Gastroesophageal sphincter (tissue), 4 donors: Measurements from ENCODE around the gene PHF1. TPM values are rescaled to one million over a fixed set of nuclear protein-coding genes. Genes with fewer than 3 reads are reported as not detected.

Source experiments
- ATAC-seq: fragments of 150-250 bp; one replicate; pipeline ENCODE4 v1.9.1; 2016; ENCODE audit warnings: mild to moderate bottlenecking, moderate library complexity
- H3K27ac ChIP-seq, 4 donors: fragments of 200-600 bp; sonication (generic) in 3 of 4; 1 replicate in 3 of 4; 2 replicates in 1 of 4; pipeline ENCODE4 v1.5.1; 2016 to 2019
- H3K27me3 ChIP-seq: fragments of 200-600 bp; sonication (generic); one replicate; pipeline ENCODE4 v1.5.1; 2019
- H3K36me3 ChIP-seq, 2 donors: fragments of 200-600 bp; sonication (generic); one replicate each; pipeline ENCODE4 v1.5.1; 2019; ENCODE audit warnings: control low read depth in 1 of 2
- H3K4me1 ChIP-seq, 3 donors: fragments of 200-600 bp; sonication (generic); 1 replicate in 2 of 3; 2 replicates in 1 of 3; pipeline ENCODE4 v1.5.1; 2016 to 2019; ENCODE audit warnings: control low read depth in 2 of 3
- H3K4me3 ChIP-seq, 2 donors: fragments of 200-600 bp; sonication (generic); one replicate each; pipeline ENCODE4 v1.5.1; 2019; ENCODE audit warnings: mild to moderate bottlenecking in 1 of 2, moderate library complexity in 1 of 2
- H3K9me3 ChIP-seq, 3 donors: fragments of 200-600 bp; sonication (generic); one replicate each; pipeline ENCODE4 v1.5.1; 2017 to 2019; ENCODE audit warnings: control low read depth in 2 of 3
- EP300 ChIP-seq: sonication (generic); formaldehyde crosslinking; IDR thresholded peaks from one replicate; pipeline ENCODE4 v1.6.1; 2017; ENCODE audit warnings: antibody characterized with exemption, mild to moderate bottlenecking
- POLR2A ChIP-seq, 2 donors: fragments of 450-650 bp; IDR thresholded peaks; one replicate each; pipeline ENCODE4 v1.6.1; 2017; ENCODE audit warnings: antibody characterized with exemption in 2 of 2, mild to moderate bottlenecking in 2 of 2, moderate library complexity in 1 of 2
- POLR2AphosphoS5 ChIP-seq: sonication (generic); formaldehyde crosslinking; IDR thresholded peaks from one replicate; pipeline ENCODE4 v1.6.1; 2017; ENCODE audit warnings: antibody characterized with exemption
- WGBS, 2 donors: methylation state at CpG; one replicate each; pipeline ENCODE4 v1.1.5; 2018; ENCODE audit warnings: low coverage in 1 of 2; 5-methylcytosine and 5-hydroxymethylcytosine counted together
- total RNA-seq, 4 donors: library from RNA; depleted of rRNA; stranded (reverse); fragments of >200 nt; gene quantifications; one replicate each; pipeline ENCODE4 v1.1.0, GENCODE V29; 2016
- TF ChIP-seq, protein P1 (sequence below), 4 experiments: fragments of 200-600 bp in 2 of 4; fragments of 450-650 bp in 2 of 4; sonication (generic) in 1 of 4; IDR thresholded peaks; one replicate each; pipeline ENCODE4 v1.5.1; 2017 to 2019; ENCODE audit warnings: antibody characterized with exemption in 4 of 4, mild to moderate bottlenecking in 2 of 4, moderate library complexity in 2 of 4

The PHF1 gene
- total RNA-seq, 4 donors from 2014 or later, result 73.0 to 91.0 (median 86.1) TPM

DNA sequence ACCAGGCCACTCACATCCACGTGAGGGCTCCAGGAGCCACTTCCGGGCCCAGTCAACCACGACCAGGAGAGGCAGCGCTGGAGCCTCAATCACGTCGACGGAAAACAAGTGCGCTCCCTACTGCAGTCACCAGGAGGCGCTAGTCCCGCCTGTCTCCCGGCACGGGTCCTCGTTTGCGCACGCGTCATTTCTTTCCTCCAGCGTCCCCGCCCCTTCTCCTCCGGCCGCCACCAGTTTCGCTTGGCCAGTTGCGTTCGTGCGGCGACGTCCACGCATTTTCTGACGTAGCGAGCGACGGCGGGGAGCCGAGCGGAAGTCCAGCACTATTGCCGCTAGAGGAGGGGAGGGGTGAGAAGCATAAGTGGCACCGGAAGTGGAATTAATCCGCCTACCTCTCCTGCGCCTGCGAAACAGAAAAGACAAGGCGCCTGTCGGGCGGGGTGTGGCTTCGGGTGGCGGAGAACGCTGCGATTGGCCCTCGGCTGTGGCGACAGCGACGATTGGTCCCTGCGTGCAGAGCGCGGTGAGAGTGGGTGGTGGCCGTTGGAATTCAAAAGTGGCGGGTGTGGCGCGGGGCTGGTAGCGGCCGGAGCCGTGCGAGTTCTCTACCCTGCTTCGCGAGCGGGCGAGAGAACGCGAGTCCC, 19.4 kb upstream of the PHF1 start, which contains the start of gene KIFC1:
KIFC1 (plus strand) TSS at position 546 of the 644 bp plus-strand sequence. CDS start 163 bp downstream, outside the sequence.
- peak; percentile 97 for ATAC-seq
- H3K4me3 ChIP-seq, result peak within 1 kb of the TSS; percentile 28 to 58
- 0% methylated on average over 1 to 21 of the region's 67 CpGs for WGBS, 2 donors

GRCh38 chr6:33391922-33392594, 18.8 kb upstream of the PHF1 start:
- H3K4me3 ChIP-seq, result peak overlapping the region; percentile 28 to 58
- TF ChIP-seq POLR2AphosphoS5 (no peak), POLR2A (IDR thresholded peaks at IDR 0.05) (no peak)
- TF ChIP-seq, protein P1, sequence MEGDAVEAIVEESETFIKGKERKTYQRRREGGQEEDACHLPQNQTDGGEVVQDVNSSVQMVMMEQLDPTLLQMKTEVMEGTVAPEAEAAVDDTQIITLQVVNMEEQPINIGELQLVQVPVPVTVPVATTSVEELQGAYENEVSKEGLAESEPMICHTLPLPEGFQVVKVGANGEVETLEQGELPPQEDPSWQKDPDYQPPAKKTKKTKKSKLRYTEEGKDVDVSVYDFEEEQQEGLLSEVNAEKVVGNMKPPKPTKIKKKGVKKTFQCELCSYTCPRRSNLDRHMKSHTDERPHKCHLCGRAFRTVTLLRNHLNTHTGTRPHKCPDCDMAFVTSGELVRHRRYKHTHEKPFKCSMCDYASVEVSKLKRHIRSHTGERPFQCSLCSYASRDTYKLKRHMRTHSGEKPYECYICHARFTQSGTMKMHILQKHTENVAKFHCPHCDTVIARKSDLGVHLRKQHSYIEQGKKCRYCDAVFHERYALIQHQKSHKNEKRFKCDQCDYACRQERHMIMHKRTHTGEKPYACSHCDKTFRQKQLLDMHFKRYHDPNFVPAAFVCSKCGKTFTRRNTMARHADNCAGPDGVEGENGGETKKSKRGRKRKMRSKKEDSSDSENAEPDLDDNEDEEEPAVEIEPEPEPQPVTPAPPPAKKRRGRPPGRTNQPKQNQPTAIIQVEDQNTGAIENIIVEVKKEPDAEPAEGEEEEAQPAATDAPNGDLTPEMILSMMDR (IDR thresholded peaks at IDR 0.05), result no peak
- peak overlapping the region in 3 of 4 donors; percentile 92 to 93 (median 93) for H3K27ac ChIP-seq
- H3K36me3 ChIP-seq, result no peaks in the 10 kb centered on the region
- peaks cover 3 to 15% (median 10%) of the 10 kb centered on the region in 3 donors for H3K4me1 ChIP-seq
- H3K27me3 ChIP-seq, result no peaks in the 10 kb centered on the region
- no peaks in the 10 kb centered on the region for H3K9me3 ChIP-seq
- WGBS, 2 donors, result 0 to 1% methylated on average over 9 of the region's 31 CpGs
- ATAC-seq, result no peak

More for the DNA sequence above, 19.4 kb upstream of the PHF1 start, which contains the start of gene KIFC1:
- Histone ChIP-seq H3K9me3 (no peaks in the 10 kb centered on the region), H3K27me3 (no peaks in the 10 kb centered on the region), H3K4me1 (peaks cover 3 to 15% (median 10%) of the 10 kb centered on the region in 3 donors), H3K27ac (peak within 1 kb of the TSS; percentile 80 to 93 (median 92)), H3K36me3 (no peaks in the 10 kb centered on the region)
- TF ChIP-seq, protein P1 (IDR thresholded peaks at IDR 0.05), result peak; percentile 78 to 98 (median 97)
- no peak for TF ChIP-seq EP300
- TF ChIP-seq POLR2AphosphoS5, result peak; percentile 83
- TF ChIP-seq POLR2A (IDR thresholded peaks at IDR 0.05), result no peak

GRCh38 chr6:33392595-33392948, 18.2 kb upstream of the PHF1 start:
- no peak for ATAC-seq

GRCh38 chr6:33392979-33393378, 17.8 kb upstream of the PHF1 start:
- H3K4me3 ChIP-seq, result no peak overlapping the region
- H3K9me3 ChIP-seq, result no peaks in the 10 kb centered on the region
- WGBS, 2 donors, result 55 to 61% methylated on average over 3 of the region's 3 CpGs
- H3K27me3 ChIP-seq, result no peaks in the 10 kb centered on the region
- H3K27ac ChIP-seq, result no peak overlapping the region
- H3K4me1 ChIP-seq, result peaks cover 3 to 15% (median 10%) of the 10 kb centered on the region in 3 donors
- TF ChIP-seq POLR2AphosphoS5, result no peak
- TF ChIP-seq, protein P1 (IDR thresholded peaks at IDR 0.05), result no peak
- TF ChIP-seq POLR2A (IDR thresholded peaks at IDR 0.05), result no peak
- no peak for TF ChIP-seq EP300
- no peaks in the 10 kb centered on the region for H3K36me3 ChIP-seq
- ATAC-seq, result no peak

More at GRCh38 chr6:33392595-33392948, 18.2 kb upstream of the PHF1 start:
- 8 to 31% methylated on average over 2 to 5 of the region's 5 CpGs for WGBS, 2 donors
- Histone ChIP-seq H3K4me3 (no peak overlapping the region), H3K27me3 (no peaks in the 10 kb centered on the region), H3K4me1 (peaks cover 3 to 15% (median 10%) of the 10 kb centered on the region in 3 donors), H3K9me3 (no peaks in the 10 kb centered on the region), H3K36me3 (no peaks in the 10 kb centered on the region), H3K27ac (no peak overlapping the region)
- TF ChIP-seq EP300 (no peak), POLR2AphosphoS5 (no peak), POLR2A (IDR thresholded peaks at IDR 0.05) (no peak)
- TF ChIP-seq, protein P1 (IDR thresholded peaks at IDR 0.05), result no peak
